HG02870 (cell line): Measurements from ENCODE around the gene CYP26B1.

Experiments used
- ATAC-seq: cut with Tn5 transposase; IDR thresholded peaks from one replicate; pipeline ENCODE4 v1.9.1; 2021; ENCODE audit warnings: mild to moderate bottlenecking, moderate library complexity; ENCODE audit not compliant: unreplicated experiment

Gene CYP26B1

GRCh38 chr2:72083751-72084583, 63.7 kb downstream of the CYP26B1 start:
- no peak for ATAC-seq

DNA sequence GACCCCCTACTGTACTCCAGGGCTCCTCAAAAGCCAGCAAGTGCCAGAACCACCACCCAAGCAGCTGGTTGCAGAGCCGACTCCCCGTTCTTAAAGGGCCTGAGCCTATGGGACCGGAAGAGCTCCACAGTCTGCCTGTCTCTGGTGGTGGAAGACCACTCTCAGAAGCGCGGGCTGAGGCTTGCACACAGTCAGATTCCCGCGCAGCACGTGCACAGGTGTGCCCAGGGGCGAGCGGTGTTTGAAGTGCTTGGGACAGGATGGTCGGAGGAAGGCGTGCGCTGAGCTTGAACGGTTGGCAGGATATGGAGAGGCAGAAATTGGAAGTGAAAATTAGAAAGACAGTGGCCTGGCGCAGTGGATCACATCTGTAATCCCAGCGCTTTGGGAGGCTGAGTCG, 64.8 kb downstream of the CYP26B1 start:
- no peak for ATAC-seq

DNA sequence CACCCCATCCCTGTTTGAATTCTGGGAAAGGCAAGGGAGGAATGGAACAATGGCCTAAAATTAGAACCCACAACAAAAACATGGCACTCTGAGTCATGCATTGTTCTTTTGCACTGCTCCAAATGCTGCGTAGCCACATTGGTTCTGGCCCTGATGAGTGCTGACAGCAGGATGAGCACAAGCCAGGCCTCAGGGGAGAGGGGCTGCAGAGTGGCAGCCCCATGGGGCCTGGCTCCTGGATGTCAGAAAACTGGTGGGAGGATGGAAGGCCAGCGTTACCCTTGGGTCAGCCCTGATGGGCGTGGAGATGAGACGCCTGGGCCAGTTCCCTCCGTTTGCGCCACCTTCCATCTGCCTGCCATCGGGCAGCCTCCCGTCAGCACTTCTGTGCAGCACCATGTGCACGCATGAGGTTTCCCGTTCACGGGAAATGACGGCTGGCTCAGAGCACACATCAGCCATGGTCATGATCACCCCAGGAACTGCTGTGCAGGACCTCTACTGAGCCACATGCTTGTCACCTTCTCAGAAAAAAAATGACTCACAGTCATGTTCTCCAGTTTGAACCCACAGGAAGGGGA, 65.6 kb downstream of the CYP26B1 start:
- ATAC-seq = no peak

GRCh38 chr2:72081451-72081850, 66.2 kb downstream of the CYP26B1 start:
- no peak for ATAC-seq

- ATAC-seq = no peak
Measured at GRCh38 chr2:72080286-72081145, 67.1 kb downstream of the CYP26B1 start.
